Panc1 (cell line): ENCODE data around the gene JPH3. TPM values are rescaled to one million over a fixed set of nuclear protein-coding genes. Genes with fewer than 3 reads are reported as not detected.

ENCODE experiments used
- ATAC-seq: fragments of 200-7000 bp; cut with Tn5 transposase; 2 replicates; pipeline ENCODE4 v1.9.1; 2020; ENCODE audit warnings: mild to moderate bottlenecking, moderate library complexity
- BruUV-seq: library from RNA; stranded (reverse); fragments of 400-500 nt; replicated peaks from 2 replicates; lab custom pipeline; 2021; lab: Mats Ljungman, UMichigan
- CTCF ChIA-PET: fragments of 300-600 bp; sonication (Branson Sonifier 250); formaldehyde crosslinking; loops from one replicate; lab custom pipeline; 2022; ENCODE audit warnings: antibody characterized with exemption; lab: Charles Lee
- POLR2A ChIA-PET: fragments of 300-600 bp; sonication (Branson Sonifier 250); formaldehyde crosslinking; loops from one replicate; lab custom pipeline; 2022; ENCODE audit warnings: antibody characterized with exemption; lab: Charles Lee
- DNase-seq: peaks from one replicate; pipeline ENCODE4 v3.0.0-alpha.2; 2010; ENCODE audit warnings: low read depth, low spot score
- H3K27ac ChIP-seq: 2 replicates; pipeline ENCODE4 v1.5.1; 2011; ENCODE audit warnings: mild to moderate bottlenecking, low read length, inconsistent platforms
- H3K27me3 ChIP-seq: fragments of 200-500 bp; sonication (Bioruptor generic); 2 replicates; pipeline ENCODE4 v1.6.0; 2014; ENCODE audit warnings: low read length, inconsistent platforms; ENCODE audit not compliant: control insufficient read depth, insufficient read depth
- H3K36me3 ChIP-seq: fragments of 200-500 bp; sonication (Bioruptor generic); 2 replicates; pipeline ENCODE4 v1.5.1; 2014; ENCODE audit warnings: inconsistent platforms, mild to moderate bottlenecking, low read length, moderate library complexity; ENCODE audit not compliant: control insufficient read depth, insufficient read depth
- H3K4me1 ChIP-seq: 2 replicates; pipeline ENCODE4 v1.5.1; 2011; ENCODE audit warnings: inconsistent platforms, mild to moderate bottlenecking, low read length, moderate library complexity; ENCODE audit not compliant: control insufficient read depth, insufficient read depth
- H3K4me3 ChIP-seq, 2 experiments: 2 replicates each; pipeline ENCODE4 v1.5.1; 2011 to 2012; ENCODE audit warnings: low read depth in 2 of 2, low read length in 2 of 2, mild to moderate bottlenecking in 2 of 2, inconsistent platforms in 1 of 2, moderate library complexity in 1 of 2
- H3K9me3 ChIP-seq: fragments of 200-500 bp; sonication (Bioruptor generic); 2 replicates; pipeline ENCODE4 v1.5.1; 2014; ENCODE audit warnings: low read depth, mild to moderate bottlenecking, inconsistent platforms, low read length, moderate library complexity; ENCODE audit not compliant: control insufficient read depth, insufficient read depth
- CTCF ChIP-seq: fragments of 450-650 bp; IDR thresholded peaks from 2 replicates; pipeline ENCODE4 v1.5.1; 2017; ENCODE audit warnings: mild to moderate bottlenecking
- POLR2AphosphoS5 ChIP-seq: IDR thresholded peaks from 2 replicates; pipeline ENCODE4 v1.6.1; 2012; ENCODE audit warnings: mild to moderate bottlenecking, low read depth, low read length, moderate library complexity
- REST ChIP-seq, 2 experiments: IDR thresholded peaks; 2 replicates each; pipeline ENCODE4 v1.6.1; 2011 to 2012; ENCODE audit warnings: low read depth in 2 of 2, control low read depth in 1 of 2, low read length in 1 of 2, mild to moderate bottlenecking in 1 of 2, moderate library complexity in 1 of 2; ENCODE audit not compliant: insufficient read depth in 1 of 2
- SIN3A ChIP-seq: IDR thresholded peaks from 2 replicates; pipeline ENCODE4 v1.6.1; 2012; ENCODE audit warnings: low read depth, mild to moderate bottlenecking, low read length, moderate library complexity, borderline replicate concordance; ENCODE audit not compliant: insufficient read depth
- TCF7L2 ChIP-seq: IDR thresholded peaks from 2 replicates; pipeline ENCODE4 v1.6.1; 2011; ENCODE audit warnings: mild to moderate bottlenecking, low read depth, low read length, inconsistent platforms
- in situ Hi-C: cut with HindIII; loops from 2 replicates; pipeline ENCODE4 v1.10.0; 2016; ENCODE audit warnings: low sequenced_read_pairs, low pct_unique_long_range_greater_than_20kb
- intact Hi-C: fragments of 100-400 bp; cut with micrococcal nuclease; formaldehyde crosslinking; loops from one replicate; pipeline ENCODE4 v1.10.0; 2022; ENCODE audit not compliant: unreplicated experiment
- total RNA-seq: library from RNA; stranded (reverse); gene quantifications from one replicate; pipeline ENCODE4 v1.2.1, GENCODE V29; 2021; ENCODE audit not compliant: unreplicated experiment

JPH3 gene
- total RNA-seq, 1 experiment from 2014 or later, result 1.2 TPM

GRCh38 chr16:87611456-87611855 lies 9.1 kb downstream of the JPH3 start:
- CTCF ChIA-PET, result no interaction called here
- no TSS peak for BruUV-seq

GRCh38 chr16:87613961-87614360 lies 11.7 kb downstream of the JPH3 start:
- BruUV-seq, result no TSS peak
- no peak overlapping the region for H3K27ac ChIP-seq
- no peaks in the 10 kb centered on the region for H3K9me3 ChIP-seq
- no peaks in the 10 kb centered on the region for H3K36me3 ChIP-seq
- TF ChIP-seq SIN3A (no peak), REST (IDR thresholded peaks at IDR 0.05; ENCODE audit: insufficient read depth in 1 of 2, low read depth in 2 of 2, low read length in 1 of 2) (no peak), CTCF (no peak), TCF7L2 (no peak), POLR2AphosphoS5 (no peak)
- in situ Hi-C loops (no loop called here), intact Hi-C loops (no loop called here)
- H3K27me3 ChIP-seq, result no peaks in the 10 kb centered on the region
- H3K4me3 ChIP-seq, result no peak overlapping the region
- no peak for ATAC-seq
- ChIA-PET POLR2A (no interaction called here), CTCF (interaction anchor here (0.5 kb wide), 1 partner anchor 26 kb away, joined by 3 read pairs; no protein-coding TSS in a partner anchor)
- no peak for DNase-seq
- H3K4me1 ChIP-seq, result no peaks in the 10 kb centered on the region

More at GRCh38 chr16:87611456-87611855, 9.1 kb downstream of the JPH3 start:
- TF ChIP-seq POLR2AphosphoS5, result no peak
- intact Hi-C loops, result no loop called here
- no peaks in the 10 kb centered on the region for H3K27me3 ChIP-seq
- ATAC-seq (no peak), DNase-seq (no peak)
- H3K4me1 ChIP-seq, result no peaks in the 10 kb centered on the region
- no peaks in the 10 kb centered on the region for H3K9me3 ChIP-seq
- POLR2A ChIA-PET, result no interaction called here
- H3K27ac ChIP-seq, result no peak overlapping the region
- no peaks in the 10 kb centered on the region for H3K36me3 ChIP-seq
- no peak overlapping the region for H3K4me3 ChIP-seq
- in situ Hi-C loops, result no loop called here

- TF ChIP-seq SIN3A (no peak), POLR2AphosphoS5 (no peak), CTCF (no peak), TCF7L2 (no peak), REST (IDR thresholded peaks at IDR 0.05; ENCODE audit: insufficient read depth in 1 of 2, low read depth in 2 of 2, low read length in 1 of 2) (no peak)
- Histone ChIP-seq H3K36me3 (no peaks in the 10 kb centered on the region), H3K4me3 (no peak overlapping the region), H3K9me3 (no peaks in the 10 kb centered on the region), H3K27ac (no peak overlapping the region), H3K4me1 (no peaks in the 10 kb centered on the region), H3K27me3 (no peaks in the 10 kb centered on the region)
- BruUV-seq, result no TSS peak
- CTCF ChIA-PET, result interaction anchor here (0.8 kb wide), 1 partner anchor 28 kb away, joined by 8 read pairs; no protein-coding TSS in a partner anchor
- in situ Hi-C loops (no loop called here), intact Hi-C loops (no loop called here)
- ATAC-seq, result no peak
- no peak for DNase-seq
- POLR2A ChIA-PET, result interaction anchor here (0.7 kb wide), 1 partner anchor 179 kb away, joined by 3 read pairs; no protein-coding TSS in a partner anchor
Measured at GRCh38 chr16:87615621-87616041, 13.3 kb downstream of the JPH3 start.
